H1 (cell line): ENCODE results near the gene POLR3H. TPM values are rescaled to one million over a fixed set of nuclear protein-coding genes. Genes with fewer than 3 reads are reported as not detected.

Experiments
- CTCF ChIA-PET: fragments of 300-600 bp; sonication (Branson Sonifier 250); formaldehyde crosslinking; loops from one replicate; lab custom pipeline; 2021; ENCODE audit not compliant: partially characterized antibody; lab: Charles Lee
- POLR2A ChIA-PET: fragments of 300-600 bp; sonication (Branson Sonifier 250); formaldehyde crosslinking; loops from one replicate; lab custom pipeline; 2021; ENCODE audit warnings: inconsistent platforms; ENCODE audit not compliant: partially characterized antibody; lab: Charles Lee
- DNase-seq, 2 experiments: peaks; one replicate each; pipeline versions ENCODE4 v3.0.0 to v3.0.0-alpha.2; 2010 to 2022; ENCODE audit warnings: low spot score in 2 of 2, low read depth in 1 of 2, mixed read lengths in 1 of 2
- FAIRE-seq: peaks from 2 replicates; lab custom pipeline; 2011; peaks lifted over from hg19 to GRCh38; lab: Jason Lieb, UNC
- H2AFZ ChIP-seq: 2 replicates; pipeline ENCODE4 v1.8.1; 2012; ENCODE audit warnings: low read length, inconsistent platforms
- H2AK5ac ChIP-seq: 2 replicates; pipeline ENCODE4 v1.6.1; 2013; ENCODE audit warnings: low read depth, low read length
- H2BK120ac ChIP-seq: replicated peaks from 2 replicates; pipeline ENCODE3; 2013; ENCODE audit warnings: low read depth, low read length, inconsistent platforms
- H2BK12ac ChIP-seq: 2 replicates; pipeline ENCODE4 v1.6.1; 2013; ENCODE audit warnings: low read depth, low read length
- H2BK15ac ChIP-seq: 2 replicates; pipeline ENCODE4 v1.6.1; 2013; ENCODE audit warnings: low read length
- H2BK20ac ChIP-seq: 2 replicates; pipeline ENCODE4 v1.6.1; 2013; ENCODE audit warnings: low read length
- H2BK5ac ChIP-seq: 2 replicates; pipeline ENCODE4 v1.6.1; 2013; ENCODE audit warnings: low read depth, low read length
- H3K14ac ChIP-seq: 2 replicates; pipeline ENCODE4 v1.6.1; 2013; ENCODE audit warnings: inconsistent platforms; ENCODE audit not compliant: insufficient read length
- H3K18ac ChIP-seq: 2 replicates; pipeline ENCODE4 v1.6.1; 2013; ENCODE audit warnings: low read length; ENCODE audit errors: extremely low read depth
- H3K23ac ChIP-seq: 2 replicates; pipeline ENCODE4 v1.6.1; 2013; ENCODE audit warnings: inconsistent platforms; ENCODE audit not compliant: insufficient read length
- H3K23me2 ChIP-seq: 2 replicates; pipeline ENCODE4 v1.6.1; 2013; ENCODE audit warnings: low read depth, low read length
- H3K27ac ChIP-seq: 2 replicates; pipeline ENCODE4 v1.6.1; 2011; ENCODE audit warnings: low read depth, low read length, inconsistent platforms
- H3K27me3 ChIP-seq, 4 experiments: replicated peaks in 1 of 4; 1 replicate in 1 of 4; 2 replicates in 3 of 4; pipeline versions ENCODE4 v1.6.1 to v1.8.1; 2011 to 2013; ENCODE audit warnings: low read length in 3 of 4, mild to moderate bottlenecking in 3 of 4, inconsistent platforms in 2 of 4, mixed read lengths in 2 of 4, moderate library complexity in 1 of 4; ENCODE audit not compliant: control insufficient read depth in 3 of 4, insufficient read depth in 3 of 4; ENCODE audit errors: extremely low read depth in 1 of 4
- H3K36me3 ChIP-seq, 4 experiments: 2 replicates each; pipeline versions ENCODE4 v1.6.1 to v1.8.1; 2011 to 2013; ENCODE audit warnings: mild to moderate bottlenecking in 4 of 4, low read length in 3 of 4, moderate library complexity in 2 of 4, control low read depth in 1 of 4, inconsistent platforms in 1 of 4; ENCODE audit not compliant: insufficient read depth in 4 of 4, control insufficient read depth in 2 of 4
- H3K4ac ChIP-seq: replicated peaks from 2 replicates; pipeline ENCODE3; 2013; ENCODE audit warnings: low read length, low read depth, mixed read lengths, inconsistent platforms; ENCODE audit not compliant: insufficient read length
- H3K4me1 ChIP-seq, 4 experiments: replicated peaks in 1 of 4; 1 replicate in 1 of 4; 2 replicates in 3 of 4; pipeline versions ENCODE4 v1.6.1 to v1.8.1; 2011 to 2013; ENCODE audit warnings: low read length in 3 of 4, inconsistent platforms in 2 of 4, mixed read lengths in 1 of 4; ENCODE audit not compliant: insufficient read depth in 4 of 4, control insufficient read depth in 3 of 4
- H3K4me2 ChIP-seq, 2 experiments: 2 replicates each; pipeline versions ENCODE4 v1.6.1 to v1.8.1; 2011 to 2013; ENCODE audit warnings: low read depth in 2 of 2, low read length in 2 of 2, control low read depth in 1 of 2, inconsistent platforms in 1 of 2, mild to moderate bottlenecking in 1 of 2; ENCODE audit not compliant: insufficient read depth in 1 of 2
- H3K4me3 ChIP-seq, 4 experiments: fragments of 200-600, 300-600 bp in 1 of 4; sonication (generic), shearing (Covaris generic), sonication (Bioruptor Twin) in 1 of 4; 2 replicates each; pipeline versions ENCODE4 v1.5.1 to v1.8.1; 2011 to 2016; ENCODE audit warnings: low read length in 4 of 4, low read depth in 3 of 4, control low read depth in 2 of 4, inconsistent platforms in 2 of 4, mild to moderate bottlenecking in 2 of 4, mixed read lengths in 1 of 4, moderate library complexity in 1 of 4; ENCODE audit not compliant: insufficient read depth in 2 of 4; ENCODE audit errors: extremely low read depth in 1 of 4
- H3K56ac ChIP-seq: replicated peaks from 2 replicates; pipeline ENCODE3; 2013; ENCODE audit warnings: low read depth, mild to moderate bottlenecking, mixed read lengths, low read length, inconsistent platforms; ENCODE audit not compliant: insufficient read length
- H3K79me1 ChIP-seq: 2 replicates; pipeline ENCODE4 v1.6.1; 2013; ENCODE audit warnings: low read depth, low read length, control low read depth
- H3K79me2 ChIP-seq, 2 experiments: 2 replicates each; pipeline versions ENCODE4 v1.6.1 to v1.8.1; 2012 to 2013; ENCODE audit warnings: low read length in 2 of 2, mild to moderate bottlenecking in 2 of 2, inconsistent platforms in 1 of 2; ENCODE audit not compliant: insufficient read depth in 2 of 2, control insufficient read depth in 1 of 2
- H3K9ac ChIP-seq, 4 experiments: replicated peaks in 1 of 4; 1 replicate in 1 of 4; 2 replicates in 3 of 4; pipeline versions ENCODE4 v1.6.1 to v1.8.1; 2011 to 2013; ENCODE audit warnings: low read depth in 3 of 4, low read length in 3 of 4, control low read depth in 2 of 4, mild to moderate bottlenecking in 2 of 4, moderate library complexity in 2 of 4, inconsistent platforms in 1 of 4; ENCODE audit errors: extremely low read depth in 1 of 4
- H3K9me3 ChIP-seq, 2 experiments: 2 replicates each; pipeline versions ENCODE4 v1.6.1 to v1.8.1; 2012 to 2013; ENCODE audit warnings: mild to moderate bottlenecking in 2 of 2, moderate library complexity in 2 of 2, control low read depth in 1 of 2, inconsistent platforms in 1 of 2, low read depth in 1 of 2, low read length in 1 of 2, mixed read lengths in 1 of 2; ENCODE audit not compliant: insufficient read depth in 2 of 2
- H4K20me1 ChIP-seq, 2 experiments: replicated peaks in 1 of 2; 2 replicates each; pipeline versions ENCODE3 to v1.8.1; 2011 to 2013; ENCODE audit warnings: inconsistent platforms in 2 of 2, low read length in 2 of 2, mild to moderate bottlenecking in 1 of 2; ENCODE audit not compliant: insufficient read depth in 2 of 2, control insufficient read depth in 1 of 2
- H4K5ac ChIP-seq: 2 replicates; pipeline ENCODE4 v1.6.1; 2013; ENCODE audit warnings: low read length, low read depth, mixed read lengths, inconsistent platforms; ENCODE audit not compliant: insufficient read length
- H4K8ac ChIP-seq: 2 replicates; pipeline ENCODE4 v1.8.0; 2013; ENCODE audit warnings: mild to moderate bottlenecking, moderate library complexity, low read length, inconsistent platforms; ENCODE audit not compliant: insufficient read depth; ENCODE audit errors: extremely low read depth
- H4K91ac ChIP-seq: replicated peaks from 2 replicates; pipeline ENCODE3; 2013; ENCODE audit warnings: low read length, mixed read lengths, inconsistent platforms; ENCODE audit not compliant: insufficient read length
- HDAC6 ChIP-seq: IDR thresholded peaks from one replicate; pipeline ENCODE4 v1.7.1; 2012; ENCODE audit warnings: low read depth, mild to moderate bottlenecking, inconsistent platforms, low read length, moderate library complexity
- KDM5A ChIP-seq: fragments of 200-600 bp; IDR thresholded peaks from 2 replicates; pipeline ENCODE4 v1.7.1; 2012; ENCODE audit warnings: mild to moderate bottlenecking, low read length, inconsistent platforms, mixed read lengths
- RAD21 ChIP-seq, 2 experiments: IDR thresholded peaks in 1 of 2; conservative IDR thresholded peaks in 1 of 2; 2 replicates each; pipeline ENCODE4 v1.6.1; 2011; ENCODE audit warnings: low read depth in 2 of 2, low read length in 2 of 2, improper control_type of control experiment in 1 of 2, inconsistent platforms in 1 of 2, mild to moderate bottlenecking in 1 of 2, moderate library complexity in 1 of 2
- WGBS, 2 experiments: shearing (Covaris generic) in 1 of 2; methylation state at CpG; one replicate each; pipeline versions ENCODE4 v1.1.6 to v1.1.7; 2013 to 2015; ENCODE audit warnings: low lambda C conversion rate in 2 of 2, mixed read lengths in 2 of 2, inconsistent platforms in 1 of 2, low coverage in 1 of 2, missing lambda C conversion rate in 1 of 2; ENCODE audit not compliant: insufficient replicate concordance in 2 of 2, insufficient coverage in 1 of 2, insufficient read length in 1 of 2; ENCODE audit errors: extremely low coverage in 1 of 2, missing lambda C conversion rate in 1 of 2; 5-methylcytosine and 5-hydroxymethylcytosine counted together
- polyA plus RNA-seq, 7 experiments: library from polyadenylated mRNA; depleted of rRNA in 3 of 7; stranded (reverse) in 5 of 7; unstranded in 2 of 7; fragments of >200 nt in 5 of 7; fragments of 200-250 nt in 2 of 7; gene quantifications; 1 replicate in 5 of 7; 2 replicates in 1 of 7; 4 replicates in 1 of 7; pipeline versions ENCODE4 v1.2.1 to v1.2.3, GENCODE V29; 2011 to 2013; ENCODE audit warnings: missing spikeins in 2 of 7, mixed read lengths in 2 of 7
- total RNA-seq: library from RNA; stranded (reverse); fragmentation: NEBNext Ultra II Directional; extraction: Animal tissue kit (Norgen Biotek cat#: 25700); gene quantifications from 2 replicates; pipeline ENCODE4 v1.2.1, GENCODE V29; 2021
- TF ChIP-seq, protein P1 (sequence below), 3 experiments: IDR thresholded peaks; 1 replicate in 2 of 3; 2 replicates in 1 of 3; pipeline versions ENCODE4 v1.5.1 to v1.6.1; 2011; ENCODE audit warnings: low read length in 3 of 3, mild to moderate bottlenecking in 3 of 3, inconsistent platforms in 2 of 3, low read depth in 1 of 3, moderate library complexity in 1 of 3; ENCODE audit not compliant: insufficient read depth in 1 of 3; ENCODE audit errors: control extremely low read depth in 1 of 3

Gene POLR3H
- total and polyA plus RNA-seq, 2 of the 8 experiments (the other 6 are each of a cell fraction or from before 2014, with no cell fraction given) = 29.7 to 39.2 TPM

DNA sequence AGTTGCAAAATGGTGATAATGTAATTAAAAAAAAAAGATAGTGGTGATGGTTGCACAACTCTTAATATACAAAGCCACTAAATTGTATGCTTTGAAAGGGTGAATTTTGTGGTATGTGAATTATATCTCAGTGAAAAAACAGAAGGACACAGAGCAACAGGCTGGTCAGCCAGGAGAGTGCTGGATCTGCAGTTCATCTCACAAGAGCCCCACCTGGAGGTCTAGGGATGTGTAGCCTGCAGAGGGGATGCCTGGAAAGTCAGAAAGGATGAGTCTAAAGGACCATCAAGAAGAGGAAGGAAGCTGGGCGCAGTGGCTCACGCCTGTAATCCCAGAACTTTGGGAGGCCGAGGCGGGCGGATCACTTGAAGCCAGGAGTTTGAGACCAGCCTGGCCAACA, 9.0 kb downstream of the POLR3H start:
- Histone ChIP-seq H2AFZ (no peak overlapping the region), H3K18ac (no peak overlapping the region), H3K23me2 (no peaks in the 10 kb centered on the region), H3K79me2 (peaks cover 0 to 6% of the 10 kb centered on the region in 2 experiments; a peak in 1 of 4 replicates), H2BK12ac (no peak overlapping the region), H3K23ac (no peak overlapping the region), H3K4me2 (no peak overlapping the region), H3K9ac (no peak overlapping the region), H4K5ac (no peak overlapping the region), H3K9me3 (no peaks in the 10 kb centered on the region), H3K4ac (no peak overlapping the region), H4K8ac (no peak overlapping the region), H3K27me3 (no peaks in the 10 kb centered on the region), H3K4me1 (peaks cover 0 to 7% (median 5%) of the 10 kb centered on the region in 4 experiments; a peak in 4 of 7 replicates), H3K14ac (no peak overlapping the region), H3K27ac (no peak overlapping the region), H2BK15ac (no peak overlapping the region), H4K91ac (no peak overlapping the region), H3K79me1 (0 out of 2 replicates have a peak, but pooled peaks cover 2% of the 10 kb centered on the region), H2AK5ac (no peak overlapping the region), H4K20me1 (peaks cover 5 to 23% of the 10 kb centered on the region in 2 experiments), H2BK120ac (no peak overlapping the region), H3K36me3 (peaks cover 6 to 24% (median 15%) of the 10 kb centered on the region in 4 experiments; a peak in 5 of 8 replicates), H3K4me3 (no peak overlapping the region), H2BK5ac (no peak overlapping the region), H3K56ac (no peak overlapping the region), H2BK20ac (no peak overlapping the region)
- DNase-seq (no peak), FAIRE-seq (no peak)
- TF ChIP-seq RAD21 (IDR thresholded peaks at IDR 0.05 in 1 of 2, conservative IDR thresholded peaks at IDR 0.05 in 1 of 2; ENCODE audit: low read depth in 2 of 2, low read length in 2 of 2) (peak; percentile 18 to 41; a peak in 3 of 4 replicates), KDM5A (no peak), HDAC6 (no peak)
- TF ChIP-seq, protein P1, sequence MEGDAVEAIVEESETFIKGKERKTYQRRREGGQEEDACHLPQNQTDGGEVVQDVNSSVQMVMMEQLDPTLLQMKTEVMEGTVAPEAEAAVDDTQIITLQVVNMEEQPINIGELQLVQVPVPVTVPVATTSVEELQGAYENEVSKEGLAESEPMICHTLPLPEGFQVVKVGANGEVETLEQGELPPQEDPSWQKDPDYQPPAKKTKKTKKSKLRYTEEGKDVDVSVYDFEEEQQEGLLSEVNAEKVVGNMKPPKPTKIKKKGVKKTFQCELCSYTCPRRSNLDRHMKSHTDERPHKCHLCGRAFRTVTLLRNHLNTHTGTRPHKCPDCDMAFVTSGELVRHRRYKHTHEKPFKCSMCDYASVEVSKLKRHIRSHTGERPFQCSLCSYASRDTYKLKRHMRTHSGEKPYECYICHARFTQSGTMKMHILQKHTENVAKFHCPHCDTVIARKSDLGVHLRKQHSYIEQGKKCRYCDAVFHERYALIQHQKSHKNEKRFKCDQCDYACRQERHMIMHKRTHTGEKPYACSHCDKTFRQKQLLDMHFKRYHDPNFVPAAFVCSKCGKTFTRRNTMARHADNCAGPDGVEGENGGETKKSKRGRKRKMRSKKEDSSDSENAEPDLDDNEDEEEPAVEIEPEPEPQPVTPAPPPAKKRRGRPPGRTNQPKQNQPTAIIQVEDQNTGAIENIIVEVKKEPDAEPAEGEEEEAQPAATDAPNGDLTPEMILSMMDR (IDR thresholded peaks at IDR 0.05; ENCODE audit: control extremely low read depth in 1 of 3, insufficient read depth in 1 of 3, low read depth in 1 of 3, low read length in 3 of 3) = peak; percentile 47 to 61 (median 56)
- ChIA-PET CTCF (interaction anchor here (0.7 to 2.0 kb wide), 24 partner anchors 9 to 183 kb away, joined by 3 to 16 read pairs (median 4); no protein-coding TSS in a partner anchor), POLR2A (interaction anchor here (0.7 to 3.6 kb wide), 12 partner anchors 8 to 149 kb away, joined by 3 to 20 read pairs (median 3); partner anchors contain the start of genes TOB2 and XRCC6)
- WGBS, 2 experiments = 95% methylated on average over 5 of the region's 5 CpGs; no CpG with 5 or more reads in 1 of the 2 experiments
